HG02610 (cell line): ENCODE measurements around the gene ATP2B3.

Experiments used
- ATAC-seq: cut with Tn5 transposase; IDR thresholded peaks from one replicate; pipeline ENCODE4 v1.9.1; 2021; ENCODE audit warnings: mild to moderate bottlenecking, moderate library complexity; ENCODE audit not compliant: unreplicated experiment

The ATP2B3 gene

DNA sequence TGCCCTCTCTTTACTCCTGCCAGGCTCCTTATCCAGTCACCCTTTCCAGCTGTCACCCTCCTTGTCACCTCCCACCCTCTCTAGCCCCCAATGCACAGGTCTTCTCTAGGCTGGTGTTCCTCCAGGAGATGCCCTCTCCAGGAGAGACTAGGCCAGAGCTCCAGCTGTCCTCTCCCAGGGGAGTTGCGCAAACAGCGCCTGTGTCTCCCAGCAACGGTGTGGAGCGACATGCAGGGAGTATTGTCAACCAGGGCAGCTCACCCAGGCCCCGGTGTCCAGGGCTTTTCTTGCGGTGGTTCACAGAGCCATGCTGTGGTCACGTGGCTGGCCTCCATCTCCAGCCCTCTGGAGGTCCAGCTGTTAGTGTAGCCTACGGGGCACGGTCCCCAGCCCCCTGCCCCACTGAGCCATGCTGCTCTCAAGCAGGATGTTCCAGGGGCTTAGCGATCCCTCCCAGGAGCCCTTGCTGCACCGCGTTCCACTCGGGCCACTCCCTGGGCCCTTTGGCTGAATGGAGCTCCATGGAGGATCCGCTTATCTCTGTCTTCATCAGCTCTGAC, 46.7 kb downstream of the ATP2B3 start:
- no peak for ATAC-seq

GRCh38 chrX:153565996-153566580, 48.6 kb downstream of the ATP2B3 start:
- no peak for ATAC-seq

GRCh38 chrX:153568451-153569011, 51.1 kb downstream of the ATP2B3 start:
- no peak for ATAC-seq

- ATAC-seq = no peak
These were observed 52.0 kb downstream of the ATP2B3 start for GRCh38 chrX:153569475-153569874.

DNA sequence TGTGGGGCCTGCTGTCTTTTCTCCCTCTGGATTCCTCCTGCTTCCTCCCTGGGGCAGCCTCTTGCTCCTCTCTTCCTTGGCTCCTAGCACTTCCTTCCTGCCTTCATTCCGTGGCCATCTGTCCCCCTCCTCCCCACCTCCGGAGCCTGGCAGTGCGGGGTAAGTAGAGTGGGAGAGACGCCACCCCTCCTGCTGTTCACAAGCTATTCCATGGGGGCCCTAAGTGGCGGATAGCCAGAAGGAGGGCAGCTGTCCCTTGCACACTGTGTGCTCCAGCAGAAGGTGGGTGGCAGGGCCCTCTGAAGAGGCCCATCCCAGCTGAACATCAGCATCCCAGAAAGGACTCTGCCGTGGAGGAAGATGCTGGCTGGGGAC, 54.1 kb downstream of the ATP2B3 start:
- ATAC-seq = no peak

GRCh38 chrX:153572601-153573000, 55.2 kb downstream of the ATP2B3 start:
- ATAC-seq = no peak

DNA sequence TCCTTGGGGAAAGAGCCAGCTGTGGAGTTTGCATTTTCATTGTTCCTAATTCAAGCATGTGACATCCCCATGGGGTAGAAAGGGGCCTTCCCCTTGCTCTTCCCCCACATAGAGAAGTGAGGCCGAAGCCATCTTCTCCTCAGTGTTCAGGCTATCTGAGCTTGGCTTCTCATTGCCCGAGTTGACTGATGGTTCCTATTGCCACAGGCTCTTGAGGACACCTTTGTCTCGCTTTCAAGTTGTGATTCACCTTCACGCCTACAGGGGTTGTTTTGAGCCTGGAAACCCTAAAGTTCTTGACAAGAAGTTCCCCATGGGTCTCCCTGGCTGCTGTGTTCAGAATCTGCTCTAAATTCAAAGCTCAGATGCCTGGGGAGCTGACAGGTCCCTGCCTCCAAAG, 56.5 kb downstream of the ATP2B3 start:
- ATAC-seq = no peak

- no peak for ATAC-seq
These were observed 58.9 kb downstream of the ATP2B3 start for GRCh38 chrX:153576239-153576870.

GRCh38 chrX:153576961-153577360, 59.5 kb downstream of the ATP2B3 start:
- ATAC-seq = no peak

DNA sequence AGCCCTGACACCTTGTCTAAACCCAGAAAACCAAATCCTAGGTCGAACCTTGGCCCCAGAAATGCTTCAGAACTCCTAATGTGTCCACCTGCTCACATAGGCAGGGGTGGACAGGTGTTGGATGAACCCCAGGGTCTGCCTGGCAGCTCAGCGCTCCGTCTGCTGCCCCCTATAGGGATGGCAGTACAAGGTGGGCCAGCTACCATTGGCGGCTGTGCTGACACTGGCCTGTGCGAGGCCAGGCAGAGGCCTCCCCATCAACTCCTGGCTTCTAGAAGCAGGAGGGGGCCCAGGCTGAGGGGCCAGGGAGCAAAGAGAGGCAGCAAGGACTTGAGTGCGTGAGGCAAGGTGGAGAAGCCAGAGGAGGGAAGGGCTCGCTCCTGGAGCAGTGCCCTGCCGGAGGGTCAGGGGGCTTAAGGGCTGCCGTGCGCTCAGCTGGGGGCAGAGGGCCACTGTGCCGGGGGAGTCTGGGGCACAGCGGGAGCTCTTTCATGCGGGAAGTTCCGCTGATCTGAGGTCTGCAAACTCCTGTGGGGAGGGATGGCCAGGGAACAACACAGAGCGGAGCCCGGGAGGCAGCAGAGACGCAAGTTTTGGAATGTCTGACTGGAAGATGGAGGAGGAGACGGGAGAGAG, 60.9 kb downstream of the ATP2B3 start:
- ATAC-seq = no peak

DNA sequence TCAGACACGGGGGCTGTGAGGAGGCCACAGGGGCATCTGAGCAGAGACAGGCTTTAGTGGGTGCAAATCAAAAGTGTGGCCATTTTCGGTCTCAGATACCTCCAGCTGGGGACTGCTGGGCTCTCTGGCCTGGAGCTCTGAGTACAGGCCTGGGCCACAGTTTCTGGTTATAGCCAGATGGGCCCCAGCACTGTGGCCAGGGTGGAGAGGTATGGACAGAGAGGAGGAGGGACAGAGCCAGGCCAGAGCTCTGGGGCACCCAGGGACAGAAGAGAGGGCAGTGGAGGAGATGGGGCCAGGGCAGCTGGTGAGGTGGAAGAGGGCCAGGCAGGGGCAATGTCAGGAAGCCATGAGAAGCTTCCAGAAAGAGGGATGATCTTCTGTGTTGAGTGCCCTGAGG, 61.4 kb downstream of the ATP2B3 start:
- ATAC-seq = no peak

DNA sequence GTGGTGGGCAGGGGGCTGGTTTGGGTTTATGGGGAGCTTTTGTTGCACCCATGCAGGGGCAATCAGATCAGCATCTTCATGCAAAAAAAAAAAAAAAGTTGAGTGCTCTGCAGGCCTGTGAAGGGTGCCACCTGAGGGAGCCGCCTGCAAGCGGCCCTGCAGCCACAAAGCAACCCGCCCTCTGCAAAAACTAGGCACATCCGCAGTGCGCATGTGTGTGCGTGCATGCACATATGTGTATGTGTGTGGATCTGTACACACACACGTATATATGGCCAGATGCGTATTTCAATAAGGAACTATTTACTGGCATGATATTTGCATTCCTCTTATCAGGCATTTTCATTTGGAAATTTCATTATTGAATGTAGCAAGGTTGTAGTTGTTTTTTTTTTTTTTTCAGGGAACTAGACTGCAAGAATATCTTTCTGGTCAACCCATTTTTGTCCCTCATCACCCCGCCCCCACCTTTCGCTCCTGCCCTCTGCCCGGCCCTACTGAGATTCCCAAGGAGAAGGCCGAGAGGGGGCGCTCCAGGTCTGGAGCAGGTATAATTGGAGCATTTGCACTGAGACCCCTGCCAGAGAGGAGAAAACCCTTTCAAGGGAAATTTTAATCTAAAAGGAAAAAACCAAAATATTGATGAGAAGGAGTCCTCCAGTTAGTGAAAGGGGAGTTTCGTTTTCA, 63.4 kb downstream of the ATP2B3 start:
- ATAC-seq = no peak

DNA sequence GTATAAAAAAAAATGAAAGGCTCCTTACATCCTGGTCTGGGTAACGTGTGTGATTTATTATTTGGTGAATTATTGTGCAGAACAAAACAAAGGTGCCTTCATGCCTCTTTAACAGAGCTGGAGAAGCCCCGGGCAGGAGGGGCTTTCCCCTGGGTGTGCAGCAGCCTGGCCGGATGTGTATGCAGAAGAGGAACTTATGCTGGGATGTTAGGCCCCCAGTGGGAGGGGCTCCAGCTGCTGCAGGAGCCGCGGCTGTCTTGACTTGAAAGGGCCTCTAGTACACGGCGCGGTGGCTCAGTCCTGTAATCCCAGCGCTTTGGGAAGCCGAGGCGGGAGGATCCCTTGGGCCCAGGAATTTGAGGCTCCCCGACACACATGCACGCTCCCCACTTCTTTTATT, 65.5 kb downstream of the ATP2B3 start:
- ATAC-seq = peak; percentile 100

DNA sequence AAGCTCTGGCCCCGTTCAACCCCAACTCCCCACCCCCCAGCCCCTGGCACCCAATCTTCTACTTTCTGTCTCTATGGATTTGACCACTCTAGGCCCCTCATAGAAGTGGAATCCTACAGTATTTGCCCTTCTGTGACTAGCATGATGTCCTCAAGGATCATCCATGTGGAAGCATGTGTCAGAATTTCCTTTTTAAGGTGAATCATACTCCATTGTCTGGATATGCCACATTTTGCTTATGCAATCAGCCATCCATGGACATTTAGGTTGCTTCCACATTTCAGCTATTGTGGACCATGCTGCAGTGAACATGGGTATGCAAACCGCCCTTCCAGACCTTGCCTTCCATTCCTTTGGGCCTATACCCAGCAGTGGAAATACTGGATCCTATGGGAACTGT, 66.0 kb downstream of the ATP2B3 start:
- no peak for ATAC-seq

GRCh38 chrX:153585827-153586226, 68.4 kb downstream of the ATP2B3 start:
- ATAC-seq = no peak

GRCh38 chrX:153587342-153587741, 69.9 kb downstream of the ATP2B3 start:
- ATAC-seq = no peak

- ATAC-seq = no peak
These were observed 70.8 kb downstream of the ATP2B3 start for GRCh38 chrX:153588021-153588781.

DNA sequence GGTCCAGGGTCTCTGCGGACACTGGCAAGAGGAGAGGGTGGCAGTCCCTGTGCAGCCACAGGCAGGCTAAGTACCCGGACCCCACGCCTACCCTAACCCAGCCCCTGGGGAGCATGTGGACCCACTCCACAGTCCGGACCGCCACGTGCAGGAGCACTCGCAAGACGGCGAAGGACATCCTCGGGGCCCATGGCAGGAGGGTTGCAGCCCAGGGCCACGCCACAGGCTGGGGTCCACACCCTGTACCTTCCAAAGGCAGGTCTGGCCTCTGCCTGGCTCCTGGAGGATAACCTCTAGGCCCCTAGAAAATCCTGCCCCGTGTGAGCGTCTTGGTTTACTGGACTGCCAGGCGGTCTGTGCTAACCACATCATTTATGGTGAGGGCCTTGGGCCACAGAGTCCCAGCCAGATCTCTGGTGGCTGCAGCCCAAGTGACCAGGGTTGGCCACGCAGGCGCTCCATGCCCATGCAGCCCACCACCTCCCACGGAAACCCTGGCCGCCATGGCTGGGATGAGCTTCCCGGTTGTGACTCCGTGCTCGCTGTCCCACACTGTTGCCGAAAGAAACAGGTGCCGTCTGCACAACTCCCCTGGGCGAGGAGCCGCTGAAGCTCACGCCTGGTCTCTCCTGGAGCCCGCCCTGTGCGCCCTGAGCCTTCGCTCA, 71.5 kb downstream of the ATP2B3 start:
- no peak for ATAC-seq

DNA sequence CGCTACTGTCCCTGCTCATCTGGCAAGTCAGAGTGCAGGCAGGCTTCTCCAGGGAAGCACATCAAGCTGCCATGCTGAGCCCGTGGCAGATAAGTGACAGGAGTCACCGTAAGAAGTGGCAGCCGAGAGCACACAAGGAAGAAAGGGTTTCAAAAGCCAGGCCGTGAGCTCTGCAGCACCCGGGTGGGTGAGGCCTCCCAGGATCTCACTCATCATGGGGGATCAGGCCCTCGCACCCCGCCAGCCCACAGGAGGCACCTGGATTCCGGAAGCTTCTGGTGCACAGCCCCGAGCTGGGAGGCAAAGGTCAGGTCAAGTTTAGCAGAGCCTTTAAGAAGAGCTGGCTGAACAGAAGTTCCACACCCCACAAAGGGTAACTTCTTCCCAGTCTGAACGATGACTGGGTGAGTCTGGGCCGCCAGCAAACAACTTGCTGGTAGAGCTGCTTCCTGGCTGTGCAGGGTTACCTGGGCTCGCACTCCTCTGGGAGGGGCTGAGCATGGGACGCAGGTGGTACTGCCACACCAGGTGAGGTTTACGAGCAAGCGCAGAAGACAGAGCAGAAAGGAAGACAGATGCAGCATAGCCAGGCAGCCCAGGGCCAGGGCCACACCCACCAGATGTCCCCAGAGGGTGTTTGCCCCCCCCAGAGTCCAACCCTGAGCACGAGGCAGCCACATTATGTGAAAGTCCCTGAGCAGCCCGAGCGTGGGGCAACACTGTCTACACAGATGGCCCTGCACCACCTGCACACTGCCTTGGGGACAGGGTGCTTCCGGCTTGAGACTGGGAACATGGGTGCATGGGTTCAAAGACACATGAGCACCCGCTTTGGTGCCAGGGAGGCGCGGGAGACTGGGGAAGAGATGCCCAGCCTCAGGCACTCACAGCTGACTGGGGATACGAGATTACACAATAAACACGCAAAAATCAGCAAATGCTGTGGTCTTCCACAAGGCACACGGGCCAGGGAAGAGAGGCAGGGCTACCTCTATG, 73.8 kb downstream of the ATP2B3 start:
- ATAC-seq = no peak
